Measurements from ENCODE around the gene ADCY3.

The ADCY3 gene

GRCh38 chr2:24878341-24878740, 41.7 kb downstream of the ADCY3 start:
- TF ChIP-seq TAF1 (IDR thresholded peaks at IDR 0.05; ENCODE audit: borderline replicate concordance, insufficient read depth, low read length) (no peak), SIN3A (IDR thresholded peaks at IDR 0.05; ENCODE audit: borderline replicate concordance, insufficient read depth, low read length) (no peak), FOXP2 (optimal IDR thresholded peaks at IDR 0.05; ENCODE audit: borderline replicate concordance, extremely low read depth, extremely low read length, insufficient read depth) (no peak), POLR2AphosphoS5 (IDR thresholded peaks at IDR 0.05; ENCODE audit: low read depth, low read length) (no peak)
- TF ChIP-seq, protein P1, sequence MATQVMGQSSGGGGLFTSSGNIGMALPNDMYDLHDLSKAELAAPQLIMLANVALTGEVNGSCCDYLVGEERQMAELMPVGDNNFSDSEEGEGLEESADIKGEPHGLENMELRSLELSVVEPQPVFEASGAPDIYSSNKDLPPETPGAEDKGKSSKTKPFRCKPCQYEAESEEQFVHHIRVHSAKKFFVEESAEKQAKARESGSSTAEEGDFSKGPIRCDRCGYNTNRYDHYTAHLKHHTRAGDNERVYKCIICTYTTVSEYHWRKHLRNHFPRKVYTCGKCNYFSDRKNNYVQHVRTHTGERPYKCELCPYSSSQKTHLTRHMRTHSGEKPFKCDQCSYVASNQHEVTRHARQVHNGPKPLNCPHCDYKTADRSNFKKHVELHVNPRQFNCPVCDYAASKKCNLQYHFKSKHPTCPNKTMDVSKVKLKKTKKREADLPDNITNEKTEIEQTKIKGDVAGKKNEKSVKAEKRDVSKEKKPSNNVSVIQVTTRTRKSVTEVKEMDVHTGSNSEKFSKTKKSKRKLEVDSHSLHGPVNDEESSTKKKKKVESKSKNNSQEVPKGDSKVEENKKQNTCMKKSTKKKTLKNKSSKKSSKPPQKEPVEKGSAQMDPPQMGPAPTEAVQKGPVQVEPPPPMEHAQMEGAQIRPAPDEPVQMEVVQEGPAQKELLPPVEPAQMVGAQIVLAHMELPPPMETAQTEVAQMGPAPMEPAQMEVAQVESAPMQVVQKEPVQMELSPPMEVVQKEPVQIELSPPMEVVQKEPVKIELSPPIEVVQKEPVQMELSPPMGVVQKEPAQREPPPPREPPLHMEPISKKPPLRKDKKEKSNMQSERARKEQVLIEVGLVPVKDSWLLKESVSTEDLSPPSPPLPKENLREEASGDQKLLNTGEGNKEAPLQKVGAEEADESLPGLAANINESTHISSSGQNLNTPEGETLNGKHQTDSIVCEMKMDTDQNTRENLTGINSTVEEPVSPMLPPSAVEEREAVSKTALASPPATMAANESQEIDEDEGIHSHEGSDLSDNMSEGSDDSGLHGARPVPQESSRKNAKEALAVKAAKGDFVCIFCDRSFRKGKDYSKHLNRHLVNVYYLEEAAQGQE (IDR thresholded peaks at IDR 0.05; ENCODE audit: insufficient read depth in 1 of 2, low read depth in 2 of 2, low read length in 2 of 2): no peak

- TF ChIP-seq, protein P1 (IDR thresholded peaks at IDR 0.05; ENCODE audit: insufficient read depth in 1 of 2, low read depth in 2 of 2, low read length in 2 of 2): no peak
- TF ChIP-seq FOXP2 (optimal IDR thresholded peaks at IDR 0.05; ENCODE audit: borderline replicate concordance, extremely low read depth, extremely low read length, insufficient read depth) (no peak), POLR2AphosphoS5 (IDR thresholded peaks at IDR 0.05; ENCODE audit: low read depth, low read length) (no peak), TAF1 (IDR thresholded peaks at IDR 0.05; ENCODE audit: borderline replicate concordance, insufficient read depth, low read length) (no peak), SIN3A (IDR thresholded peaks at IDR 0.05; ENCODE audit: borderline replicate concordance, insufficient read depth, low read length) (no peak)
Measured at GRCh38 chr2:24877646-24878045, 42.4 kb downstream of the ADCY3 start.

- TF ChIP-seq, protein P1 (IDR thresholded peaks at IDR 0.05; ENCODE audit: insufficient read depth in 1 of 2, low read depth in 2 of 2, low read length in 2 of 2): no peak
- TF ChIP-seq TAF1 (IDR thresholded peaks at IDR 0.05; ENCODE audit: borderline replicate concordance, insufficient read depth, low read length): no peak
- no peak for TF ChIP-seq SIN3A (IDR thresholded peaks at IDR 0.05; ENCODE audit: borderline replicate concordance, insufficient read depth, low read length)
- no peak for TF ChIP-seq FOXP2 (optimal IDR thresholded peaks at IDR 0.05; ENCODE audit: borderline replicate concordance, extremely low read depth, extremely low read length, insufficient read depth)
- no peak for TF ChIP-seq POLR2AphosphoS5 (IDR thresholded peaks at IDR 0.05; ENCODE audit: low read depth, low read length)
Measured at GRCh38 chr2:24877067-24877466, 43.0 kb downstream of the ADCY3 start.

GRCh38 chr2:24875901-24876300, 44.1 kb downstream of the ADCY3 start:
- TF ChIP-seq POLR2AphosphoS5 (IDR thresholded peaks at IDR 0.05; ENCODE audit: low read depth, low read length) (no peak), TAF1 (IDR thresholded peaks at IDR 0.05; ENCODE audit: borderline replicate concordance, insufficient read depth, low read length) (no peak), FOXP2 (optimal IDR thresholded peaks at IDR 0.05; ENCODE audit: borderline replicate concordance, extremely low read depth, extremely low read length, insufficient read depth) (no peak), SIN3A (IDR thresholded peaks at IDR 0.05; ENCODE audit: borderline replicate concordance, insufficient read depth, low read length) (no peak)
- TF ChIP-seq, protein P1 (IDR thresholded peaks at IDR 0.05; ENCODE audit: insufficient read depth in 1 of 2, low read depth in 2 of 2, low read length in 2 of 2): no peak

DNA sequence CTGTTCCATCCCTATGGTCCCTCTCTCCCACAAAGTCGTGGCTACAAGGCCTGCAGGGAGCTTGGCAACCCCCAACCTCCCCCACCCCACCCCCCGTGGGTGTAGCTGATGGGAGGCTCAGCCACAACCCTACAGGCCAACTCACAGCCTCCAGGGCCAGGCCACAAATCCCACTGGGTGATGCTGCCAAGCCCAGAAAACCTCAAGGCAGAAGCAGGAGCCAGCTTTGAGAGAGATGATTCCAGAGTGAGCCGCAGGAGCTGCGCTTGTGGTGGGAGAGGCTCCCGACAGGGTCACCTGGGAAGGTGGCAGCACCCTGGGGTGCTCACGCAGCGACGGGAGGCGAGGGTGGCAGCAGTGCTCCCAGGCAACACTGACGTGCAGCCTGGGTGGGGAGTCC, 44.8 kb downstream of the ADCY3 start:
- TF ChIP-seq, protein P1 (IDR thresholded peaks at IDR 0.05; ENCODE audit: insufficient read depth in 1 of 2, low read depth in 2 of 2, low read length in 2 of 2): no peak
- TF ChIP-seq FOXP2 (optimal IDR thresholded peaks at IDR 0.05; ENCODE audit: borderline replicate concordance, extremely low read depth, extremely low read length, insufficient read depth) (no peak), TAF1 (IDR thresholded peaks at IDR 0.05; ENCODE audit: borderline replicate concordance, insufficient read depth, low read length) (no peak), POLR2AphosphoS5 (IDR thresholded peaks at IDR 0.05; ENCODE audit: low read depth, low read length) (no peak)
